Measurements from ENCODE around the gene CMSS1.

The CMSS1 gene

DNA sequence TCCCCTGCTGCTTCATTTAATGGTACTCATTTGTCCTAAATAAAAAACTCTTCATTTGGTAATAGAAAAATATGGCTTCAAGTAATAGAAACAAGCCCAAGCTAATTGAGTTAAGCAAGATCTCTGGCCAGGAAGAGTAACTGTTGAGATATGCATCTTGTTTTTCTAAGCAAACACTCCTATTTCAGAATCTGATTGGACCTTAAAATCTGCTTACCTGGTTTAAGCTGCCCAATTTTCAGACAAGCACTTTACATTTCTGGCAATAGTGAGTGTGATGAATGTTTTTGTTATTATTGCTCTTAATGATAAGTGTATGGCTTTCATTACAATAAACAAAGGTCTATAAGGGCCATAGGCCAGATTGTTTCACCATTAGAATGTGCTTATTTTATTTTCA, 86.2 kb downstream of the CMSS1 start:
- no peak for DNase-seq (ENCODE audit: low read depth)

- DNase-seq (ENCODE audit: low read depth): no peak
Observed at GRCh38 chr3:99907959-99908544, 90.4 kb downstream of the CMSS1 start.

DNA sequence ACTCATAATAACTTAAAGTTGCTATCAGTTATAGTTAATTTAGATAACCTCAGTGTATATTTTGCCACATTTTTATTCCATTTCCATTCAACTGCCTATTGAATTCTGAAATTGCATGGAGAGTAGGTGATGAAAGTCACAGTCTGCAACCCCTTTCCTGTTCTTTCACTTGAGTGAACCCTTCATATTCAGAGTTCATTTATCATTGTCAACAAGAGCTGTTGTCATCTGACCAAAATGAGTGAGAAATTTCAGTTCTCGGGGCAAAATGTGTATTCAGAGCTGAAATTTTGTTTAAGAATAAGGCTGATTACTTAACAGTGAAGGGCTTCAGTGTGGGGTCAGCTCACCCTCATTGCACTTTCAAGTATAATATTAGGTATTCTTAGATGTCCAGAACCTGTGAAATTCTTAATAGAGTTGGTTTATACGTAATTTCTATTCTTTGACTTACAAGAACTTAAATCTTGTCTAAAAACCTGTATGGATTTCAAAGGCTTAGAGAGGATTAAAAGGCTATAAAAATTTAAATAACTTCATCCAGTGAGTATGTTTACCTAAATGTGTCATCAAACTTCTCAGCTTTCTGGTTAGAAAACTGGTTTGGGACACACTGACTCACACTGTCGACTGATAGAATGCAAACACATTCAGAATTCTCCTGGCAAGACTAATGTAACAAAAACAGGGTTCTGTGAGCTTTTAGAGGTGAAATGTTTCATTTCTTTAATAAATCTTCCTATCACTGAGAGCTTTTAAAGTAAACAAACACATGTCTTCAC, 92.2 kb downstream of the CMSS1 start:
- no peak for DNase-seq (ENCODE audit: low read depth)

- no peak for DNase-seq (ENCODE audit: low read depth)
Observed at GRCh38 chr3:99910752-99911290, 93.2 kb downstream of the CMSS1 start.

GRCh38 chr3:99911433-99911832, 93.8 kb downstream of the CMSS1 start:
- no peak for DNase-seq (ENCODE audit: low read depth)

DNA sequence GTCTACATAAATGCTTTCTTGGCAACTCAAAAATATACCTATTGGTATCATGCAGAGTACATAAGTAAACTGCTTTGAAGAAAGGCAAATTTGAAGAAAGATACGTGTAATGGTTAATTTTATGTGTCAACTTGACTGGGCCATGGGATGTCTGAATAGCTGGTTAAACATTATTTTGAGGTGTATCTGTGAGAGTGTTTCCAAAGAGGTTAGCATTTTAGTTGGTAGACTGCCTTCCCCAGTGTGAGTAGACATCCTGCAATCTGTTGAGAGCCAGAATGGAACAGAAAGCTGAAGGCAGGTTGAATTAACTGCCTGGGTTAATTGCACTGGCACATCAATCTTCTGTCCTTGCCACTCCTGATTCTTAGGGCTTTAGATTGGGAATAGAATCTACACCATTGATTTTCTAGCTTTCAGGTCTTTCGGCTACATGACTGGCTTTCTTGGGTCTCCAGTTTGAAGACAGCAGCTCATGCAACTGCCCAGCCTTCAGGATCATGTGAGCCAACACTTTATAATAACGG, 98.3 kb downstream of the CMSS1 start:
- no peak for DNase-seq (ENCODE audit: low read depth)

GRCh38 chr3:99918715-99919114, 101.1 kb downstream of the CMSS1 start:
- DNase-seq (ENCODE audit: low read depth): no peak

DNA sequence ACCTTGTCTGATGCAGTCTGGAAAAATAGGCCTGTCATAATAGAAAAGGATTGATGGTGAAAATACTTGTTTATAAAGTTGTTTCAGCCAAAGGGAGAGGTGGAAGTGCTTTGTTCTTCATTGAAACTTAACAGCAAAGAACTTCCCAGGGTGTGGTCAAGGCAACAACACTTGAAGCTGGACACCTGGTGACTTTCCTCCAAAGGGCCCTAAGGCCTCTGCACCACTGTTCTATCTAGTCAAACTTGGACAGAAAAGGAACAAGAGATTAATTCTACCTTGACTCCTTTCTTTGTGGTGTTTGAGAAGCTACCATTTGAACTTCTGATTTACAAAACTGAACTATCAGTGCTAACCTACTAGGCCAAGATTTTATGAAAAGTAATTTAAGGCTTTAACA, 102.0 kb downstream of the CMSS1 start:
- DNase-seq (ENCODE audit: low read depth): no peak

DNA sequence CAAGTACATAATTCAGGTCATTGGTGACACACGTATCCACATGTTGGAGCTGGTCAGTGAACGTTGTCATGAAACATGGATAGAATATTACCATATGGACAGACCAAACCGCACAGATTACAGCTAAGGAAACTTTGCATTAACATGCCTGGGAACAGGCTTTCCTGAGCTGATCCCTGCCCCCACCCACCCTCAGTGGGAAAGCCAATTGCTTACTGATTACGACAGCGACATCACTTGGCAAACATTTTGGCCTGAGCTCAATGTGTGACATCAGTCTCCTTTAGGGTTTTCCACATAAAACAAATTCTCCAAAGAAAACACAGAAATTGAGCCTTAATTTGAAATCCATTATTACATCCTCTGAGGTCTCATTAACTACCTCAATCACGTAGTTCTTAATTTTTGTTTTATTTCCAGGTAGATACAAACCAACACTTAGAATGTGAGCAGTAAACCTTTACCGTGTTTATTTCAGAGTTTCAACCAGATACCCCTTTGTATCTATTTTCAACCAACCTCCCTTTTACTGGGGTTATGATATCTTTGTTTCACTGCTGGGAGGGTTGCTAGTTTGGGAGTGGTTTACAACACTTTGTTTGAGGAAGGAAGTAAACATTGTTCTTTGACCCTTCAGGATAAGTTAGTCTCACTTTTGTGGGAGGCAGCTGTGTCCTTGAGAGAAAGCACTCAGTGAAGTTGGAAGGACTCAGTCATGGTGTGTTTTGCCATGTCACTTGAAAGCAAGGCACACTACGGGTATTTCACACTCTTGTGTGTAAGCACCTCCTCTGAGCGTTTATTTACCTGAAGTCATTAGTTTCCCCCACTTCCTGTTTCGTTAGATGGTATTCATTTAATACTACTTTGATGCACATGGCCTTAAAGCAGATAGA, 103.1 kb downstream of the CMSS1 start:
- DNase-seq (ENCODE audit: low read depth): no peak

DNA sequence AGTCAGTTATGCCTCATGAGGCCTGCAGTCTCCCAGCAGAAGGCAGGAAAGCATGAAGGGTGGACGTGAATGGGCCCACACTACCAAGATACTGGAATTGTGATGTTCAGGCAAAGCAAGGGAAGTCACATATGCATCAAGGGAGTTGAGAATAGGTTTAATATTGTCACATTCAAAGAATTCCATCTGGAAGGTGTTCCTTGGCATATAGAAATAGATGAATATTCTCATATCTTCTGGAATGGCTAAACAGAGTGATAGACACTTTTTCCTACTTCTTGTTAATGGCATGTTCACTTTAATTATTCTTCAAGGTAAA, 103.7 kb downstream of the CMSS1 start:
- DNase-seq (ENCODE audit: low read depth): no peak

- no peak for DNase-seq (ENCODE audit: low read depth)
Observed at GRCh38 chr3:99921986-99922385, 104.3 kb downstream of the CMSS1 start.

DNA sequence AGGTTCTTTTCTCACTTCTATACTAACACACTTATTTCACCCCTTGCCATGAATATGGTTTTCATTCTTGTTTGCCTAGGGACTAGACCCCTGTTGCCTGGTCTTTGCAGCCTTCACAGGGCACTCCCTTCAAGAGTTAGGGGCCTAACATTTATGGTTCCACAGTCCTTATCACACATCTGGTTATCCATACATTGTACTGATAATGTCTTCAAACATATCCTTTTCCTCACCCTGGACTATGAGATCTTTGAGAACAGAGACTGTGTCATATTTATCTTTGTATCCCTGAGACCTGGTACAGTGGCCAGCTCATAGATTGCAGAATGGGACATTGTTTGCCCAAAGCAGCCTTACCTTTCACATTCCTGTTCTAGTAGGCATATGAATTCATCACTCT, 106.2 kb downstream of the CMSS1 start:
- DNase-seq (ENCODE audit: low read depth): no peak

- DNase-seq (ENCODE audit: low read depth): no peak
Observed at GRCh38 chr3:99925584-99926230, 108.0 kb downstream of the CMSS1 start.

GRCh38 chr3:99927671-99928457, 110.2 kb downstream of the CMSS1 start:
- no peak for DNase-seq (ENCODE audit: low read depth)

DNA sequence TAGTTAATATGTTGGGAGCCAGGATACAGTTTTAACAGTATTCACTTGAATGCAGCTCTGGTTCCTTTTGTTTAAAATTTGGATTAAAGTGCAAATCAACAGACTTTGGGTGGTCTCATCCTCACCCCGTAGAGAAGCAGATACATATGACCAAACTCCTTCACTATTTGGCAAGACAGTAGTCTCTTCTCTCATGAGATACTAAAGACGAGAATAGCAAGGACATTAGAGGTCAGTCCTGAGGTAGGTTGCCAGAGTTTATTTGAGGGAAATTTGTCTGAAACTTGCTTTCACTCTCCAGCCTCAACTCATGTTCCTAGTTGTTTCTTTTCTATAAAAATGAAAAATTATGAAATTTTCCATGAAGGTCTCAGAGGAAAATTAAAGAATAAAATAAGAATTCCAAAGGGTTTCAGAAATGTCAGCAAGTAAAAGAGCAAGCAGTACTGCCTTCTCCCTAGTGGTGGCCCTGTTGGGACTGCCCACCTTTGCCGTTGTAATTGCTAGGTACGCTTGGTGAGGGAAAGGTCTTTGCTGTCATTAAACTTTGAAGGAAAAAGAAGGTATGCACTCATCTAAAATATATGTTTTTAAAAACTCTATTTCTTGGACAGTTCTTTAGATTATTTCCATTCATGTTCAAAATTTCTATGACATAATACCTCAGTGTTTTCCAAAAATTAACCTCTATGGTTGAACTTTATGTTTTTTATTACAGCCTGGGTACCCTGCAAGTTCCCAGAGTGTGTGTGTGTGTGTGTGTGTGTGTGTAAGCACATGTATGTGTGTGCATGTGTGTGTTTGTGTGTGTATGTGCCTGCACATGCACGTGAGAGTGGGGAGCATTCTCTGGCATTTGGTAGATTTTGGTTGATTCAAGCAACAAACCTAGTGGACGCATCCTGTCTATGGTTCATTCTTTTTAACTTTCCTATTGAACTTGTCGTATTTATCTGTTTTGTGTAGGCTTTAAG, 111.4 kb downstream of the CMSS1 start:
- DNase-seq (ENCODE audit: low read depth): no peak

- DNase-seq (ENCODE audit: low read depth): no peak
Observed at GRCh38 chr3:99929745-99930139, 112.1 kb downstream of the CMSS1 start.

GRCh38 chr3:99931059-99931458, 113.4 kb downstream of the CMSS1 start:
- no peak for DNase-seq (ENCODE audit: low read depth)

DNA sequence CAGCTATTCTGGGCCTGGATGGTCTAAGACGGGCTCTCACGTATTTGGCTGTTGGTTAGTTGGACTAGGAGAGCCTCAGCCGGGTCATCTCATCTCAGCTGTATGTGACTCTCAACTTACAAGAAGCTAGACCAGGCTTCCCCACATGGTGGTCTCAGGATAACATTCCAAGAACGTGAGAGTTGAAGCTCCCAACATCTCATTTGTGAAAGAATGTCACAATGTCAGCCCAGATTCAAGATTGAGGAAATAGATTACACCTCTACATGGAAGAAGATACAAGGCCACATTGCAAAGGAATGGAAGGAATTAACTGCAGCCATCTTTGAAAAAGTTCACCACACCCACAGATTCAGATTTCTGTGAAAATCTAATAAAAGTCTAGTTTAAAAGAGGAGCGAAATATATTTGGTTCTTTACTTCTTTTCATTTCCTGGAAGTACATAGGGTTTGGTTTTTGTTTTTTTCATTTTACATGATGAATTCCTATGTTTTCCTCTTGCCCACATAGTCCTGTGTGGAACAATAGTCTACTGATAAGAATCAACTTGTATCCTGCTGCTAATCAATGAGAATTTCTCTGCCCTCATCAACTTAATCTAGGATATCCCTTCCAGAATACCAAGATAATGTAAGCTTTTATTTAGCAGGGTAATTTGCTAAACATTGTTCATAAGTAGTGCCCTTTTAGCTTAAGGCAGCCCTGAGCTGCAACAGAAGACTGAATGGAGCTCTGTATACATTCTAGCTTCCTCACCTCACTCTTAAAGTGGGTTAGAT, 116.5 kb downstream of the CMSS1 start:
- no peak for DNase-seq (ENCODE audit: low read depth)
